CD4-positive, alpha-beta T cell treated with Interleukin-21 for 1 hour (primary cell): ENCODE measurements around the gene ATG12.
"Not testable (repeated sequence)": the region's sequence is repeated elsewhere in the genome, so short reads cannot be mapped to it uniquely, and the experiment has no call there.

Experiments used
- DNase-seq: peaks from one replicate; pipeline ENCODE4 v3.0.0-alpha.2; 2020

Gene ATG12

GRCh38 chr5:115842089-115842935 is 947 bp upstream of the ATG12 start:
- peak; percentile 15 for DNase-seq

- DNase-seq, result no peak
Measured at GRCh38 chr5:115840873-115841272, 492 bp downstream of the ATG12 start.

- peak; percentile 77 for DNase-seq
Measured at GRCh38 chr5:115838885-115839518, 2.4 kb downstream of the ATG12 start.

- DNase-seq, result no peak
Measured at GRCh38 chr5:115835481-115835880, 5.9 kb downstream of the ATG12 start.

- peak; percentile 62 for DNase-seq
Measured at GRCh38 chr5:115831163-115831768, 10.1 kb downstream of the ATG12 start.

GRCh38 chr5:115829913-115830312 is 11.5 kb downstream of the ATG12 start:
- no peak for DNase-seq

- no peak for DNase-seq
Measured at GRCh38 chr5:115825948-115826347, 15.4 kb downstream of the ATG12 start.

GRCh38 chr5:115824983-115825382 is 16.4 kb downstream of the ATG12 start:
- DNase-seq, result not testable (repeated sequence)

GRCh38 chr5:115820846-115821245 is 20.5 kb downstream of the ATG12 start:
- no peak for DNase-seq

GRCh38 chr5:115818821-115819220 is 22.5 kb downstream of the ATG12 start:
- no peak for DNase-seq

- no peak for DNase-seq
Measured at GRCh38 chr5:115817386-115817785, 24.0 kb downstream of the ATG12 start.

GRCh38 chr5:115816226-115817081 is 24.9 kb downstream of the ATG12 start, which contains the start of gene CDO1:
CDO1 (minus strand) TSS chr5:115816659; CDS start chr5:115816397, 262 bp downstream.
- no peak for DNase-seq

- no peak for DNase-seq
Measured at GRCh38 chr5:115815693-115816225, 25.6 kb downstream of the ATG12 start.

- DNase-seq, result no peak
Measured at GRCh38 chr5:115815006-115815692, 26.2 kb downstream of the ATG12 start.

- no peak for DNase-seq
Measured at GRCh38 chr5:115813719-115814118, 27.6 kb downstream of the ATG12 start.

GRCh38 chr5:115812372-115812771 is 29.0 kb downstream of the ATG12 start:
- no peak for DNase-seq

- DNase-seq, result no peak
Measured at GRCh38 chr5:115811406-115811805, 30.0 kb downstream of the ATG12 start.

GRCh38 chr5:115810761-115811160 is 30.6 kb downstream of the ATG12 start:
- no peak for DNase-seq

- no peak for DNase-seq
Measured at GRCh38 chr5:115809946-115810345, 31.4 kb downstream of the ATG12 start.

- not testable (repeated sequence) for DNase-seq
Measured at GRCh38 chr5:115808066-115808465, 33.3 kb downstream of the ATG12 start.

GRCh38 chr5:115807654-115808052 is 33.7 kb downstream of the ATG12 start:
- no peak for DNase-seq
